ENCODE results near the gene RRH.
"Not testable (repeated sequence)": the region's sequence is repeated elsewhere in the genome, so short reads cannot be mapped to it uniquely, and the experiment has no call there.

The RRH gene

GRCh38 chr4:109847896-109848442 is 20.2 kb downstream of the RRH start, which contains the start of gene LRIT3:
TSS of gene LRIT3 (plus strand) at chr4:109848107. CDS start at chr4:109848202, 95 bp downstream.
- DNase-seq = no peak

GRCh38 chr4:109848501-109848900 is 20.7 kb downstream of the RRH start:
- no peak for DNase-seq

- DNase-seq = no peak
These were observed 22.8 kb downstream of the RRH start for GRCh38 chr4:109850601-109851000.

GRCh38 chr4:109859426-109860300 is 31.9 kb downstream of the RRH start:
- DNase-seq = not testable (repeated sequence)

- no peak for DNase-seq
These were observed 33.5 kb downstream of the RRH start for GRCh38 chr4:109861271-109861670.

GRCh38 chr4:109861916-109862511 is 34.2 kb downstream of the RRH start:
- DNase-seq = no peak

GRCh38 chr4:109864134-109864533 is 36.4 kb downstream of the RRH start:
- DNase-seq = no peak

GRCh38 chr4:109870061-109870460 is 42.3 kb downstream of the RRH start:
- no peak for DNase-seq

GRCh38 chr4:109872065-109872464 is 44.3 kb downstream of the RRH start:
- DNase-seq = no peak

GRCh38 chr4:109872950-109873656 is 45.3 kb downstream of the RRH start:
- no peak for DNase-seq

GRCh38 chr4:109873791-109874514 is 46.2 kb downstream of the RRH start:
- DNase-seq = no peak

GRCh38 chr4:109875106-109875505 is 47.3 kb downstream of the RRH start:
- DNase-seq = no peak

- not testable (repeated sequence) for DNase-seq
These were observed 47.8 kb downstream of the RRH start for GRCh38 chr4:109875553-109875952.

- DNase-seq = no peak
These were observed 49.0 kb downstream of the RRH start for GRCh38 chr4:109876634-109877265.

GRCh38 chr4:109877400-109877799 is 49.6 kb downstream of the RRH start:
- DNase-seq = no peak

GRCh38 chr4:109878355-109878754 is 50.6 kb downstream of the RRH start:
- no peak for DNase-seq

- DNase-seq = no peak
These were observed 51.3 kb downstream of the RRH start for GRCh38 chr4:109879081-109879480.

- DNase-seq = no peak
These were observed 52.0 kb downstream of the RRH start for GRCh38 chr4:109879636-109880314.

GRCh38 chr4:109886303-109886702 is 58.5 kb downstream of the RRH start:
- no peak for DNase-seq

GRCh38 chr4:109887071-109887470 is 59.3 kb downstream of the RRH start:
- no peak for DNase-seq

- no peak for DNase-seq
These were observed 62.3 kb downstream of the RRH start for GRCh38 chr4:109890076-109890475.
